Measurements from ENCODE around the gene GRM4. TPM values are rescaled to one million over a fixed set of nuclear protein-coding genes. Genes with fewer than 3 reads are reported as not detected.

The GRM4 gene
- total RNA-seq, 1 experiment from 2014 or later, result not detected

GRCh38 chr6:34015586-34015985 is 130.3 kb downstream of the GRM4 start:
- intact Hi-C loops (cut with micrococcal nuclease; ENCODE audit: unreplicated experiment), result no loop called here
- no TSS peak for BruUV-seq (replicated peaks)
- Histone ChIP-seq H3K4me3 (no peak overlapping the region), H3K4me1 (replicated peaks; ENCODE audit: insufficient read depth) (no peaks in the 10 kb centered on the region), H3K9me2 (ENCODE audit: insufficient read depth) (no peaks in the 10 kb centered on the region), H3K27ac (no peak overlapping the region), H3K36me3 (ENCODE audit: low read depth) (no peaks in the 10 kb centered on the region), H3K79me2 (ENCODE audit: low read depth) (no peaks in the 10 kb centered on the region), H3K27me3 (ENCODE audit: insufficient read depth, low read depth) (peaks cover 82% of the 10 kb centered on the region), H2AFZ (no peak overlapping the region), H3K9me3 (ENCODE audit: insufficient read depth, low read depth) (no peaks in the 10 kb centered on the region), H3K4me2 (no peak overlapping the region), H3F3A (ENCODE audit: insufficient read depth, low read depth) (no peaks in the 10 kb centered on the region), H4K20me1 (ENCODE audit: insufficient read depth) (no peaks in the 10 kb centered on the region)
- TF ChIP-seq EZH2 (IDR thresholded peaks at IDR 0.05; ENCODE audit: low read depth) (no peak), CTCF (conservative IDR thresholded peaks at IDR 0.05) (no peak)
- ChIA-PET CTCF (no interaction called here), POLR2A (ENCODE audit: unreplicated experiment) (no interaction called here)
- DNase-seq, result no peak

- H3K9me3 ChIP-seq (ENCODE audit: insufficient read depth, low read depth), result no peaks in the 10 kb centered on the region; the same call in 1 of the 2 replicates
- no peaks in the 10 kb centered on the region for H3F3A ChIP-seq (ENCODE audit: insufficient read depth, low read depth)
- H3K79me2 ChIP-seq (ENCODE audit: low read depth), result no peaks in the 10 kb centered on the region
- H3K4me2 ChIP-seq, result no peak overlapping the region
- no peaks in the 10 kb centered on the region for H3K4me1 ChIP-seq (replicated peaks; ENCODE audit: insufficient read depth)
- peaks cover 94% of the 10 kb centered on the region for H3K27me3 ChIP-seq (ENCODE audit: insufficient read depth, low read depth)
- H2AFZ ChIP-seq, result no peak overlapping the region
- no peak overlapping the region for H3K4me3 ChIP-seq
- H3K27ac ChIP-seq, result no peak overlapping the region
- TF ChIP-seq CTCF (conservative IDR thresholded peaks at IDR 0.05) (no peak), EZH2 (IDR thresholded peaks at IDR 0.05; ENCODE audit: low read depth) (no peak)
- intact Hi-C loops (cut with micrococcal nuclease; ENCODE audit: unreplicated experiment), result no loop called here
- no TSS peak for BruUV-seq (replicated peaks)
- ChIA-PET POLR2A (ENCODE audit: unreplicated experiment) (no interaction called here), CTCF (no interaction called here)
- no peaks in the 10 kb centered on the region for H4K20me1 ChIP-seq (ENCODE audit: insufficient read depth)
- no peak for DNase-seq
- no peaks in the 10 kb centered on the region for H3K36me3 ChIP-seq (ENCODE audit: low read depth)
- no peaks in the 10 kb centered on the region for H3K9me2 ChIP-seq (ENCODE audit: insufficient read depth)
Observed at GRCh38 chr6:34011264-34011663, 134.6 kb downstream of the GRM4 start.

DNA sequence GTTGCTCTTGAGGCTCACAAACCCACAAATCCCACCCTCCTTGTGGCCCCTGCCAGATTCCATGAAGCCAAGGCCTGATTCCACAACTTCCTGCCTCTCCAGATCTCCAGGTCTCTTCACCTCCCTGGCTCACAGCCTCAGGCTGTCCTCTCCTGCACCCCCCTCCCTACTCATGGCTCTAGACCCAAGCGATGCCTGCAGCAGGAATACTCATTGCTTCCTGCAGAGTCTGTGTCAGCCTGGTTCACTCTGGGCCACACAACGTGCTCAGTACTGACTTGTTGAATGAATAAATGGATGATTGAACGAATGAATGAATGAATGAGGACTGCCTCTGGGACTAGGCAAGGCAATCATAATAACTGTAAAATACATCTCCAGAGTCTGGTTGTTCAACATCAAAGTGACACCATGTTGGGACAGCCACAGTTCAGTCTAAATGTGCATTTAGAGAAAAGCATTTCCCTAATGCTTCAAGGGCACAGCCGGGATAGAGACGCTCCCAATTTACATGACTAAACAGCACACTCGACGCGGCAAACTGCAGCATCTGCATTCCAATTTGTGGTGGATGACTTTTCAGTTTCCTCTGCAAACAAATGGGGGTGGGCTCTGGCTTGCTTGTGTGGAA is 139.9 kb downstream of the GRM4 start:
- ChIA-PET CTCF (no interaction called here), POLR2A (ENCODE audit: unreplicated experiment) (no interaction called here)
- no peaks in the 10 kb centered on the region for H3K36me3 ChIP-seq (ENCODE audit: low read depth)
- no peak overlapping the region for H3K4me2 ChIP-seq
- no peak overlapping the region for H3K4me3 ChIP-seq
- H3K27ac ChIP-seq, result no peak overlapping the region
- no TSS peak for BruUV-seq (replicated peaks)
- H2AFZ ChIP-seq, result no peak overlapping the region
- TF ChIP-seq EZH2 (IDR thresholded peaks at IDR 0.05; ENCODE audit: low read depth) (no peak), CTCF (conservative IDR thresholded peaks at IDR 0.05) (no peak)
- no peak for DNase-seq
- H3K9me2 ChIP-seq (ENCODE audit: insufficient read depth), result no peaks in the 10 kb centered on the region
- no peaks in the 10 kb centered on the region; the same call in 1 of the 2 replicates for H3K9me3 ChIP-seq (ENCODE audit: insufficient read depth, low read depth)
- no peaks in the 10 kb centered on the region for H3K4me1 ChIP-seq (replicated peaks; ENCODE audit: insufficient read depth)
- intact Hi-C loops (cut with micrococcal nuclease; ENCODE audit: unreplicated experiment), result no loop called here
- H3K79me2 ChIP-seq (ENCODE audit: low read depth), result no peaks in the 10 kb centered on the region
- no peaks in the 10 kb centered on the region for H4K20me1 ChIP-seq (ENCODE audit: insufficient read depth)
- no peaks in the 10 kb centered on the region for H3F3A ChIP-seq (ENCODE audit: insufficient read depth, low read depth)
- peaks cover 92% of the 10 kb centered on the region for H3K27me3 ChIP-seq (ENCODE audit: insufficient read depth, low read depth)

Data from PC-9 (cell line).